ENCODE results near the gene FBXO33. TPM values are rescaled to one million over a fixed set of nuclear protein-coding genes. Genes with fewer than 3 reads are reported as not detected.

The FBXO33 gene
- total RNA-seq, 1 experiment from 2014 or later: 13.1 TPM

DNA sequence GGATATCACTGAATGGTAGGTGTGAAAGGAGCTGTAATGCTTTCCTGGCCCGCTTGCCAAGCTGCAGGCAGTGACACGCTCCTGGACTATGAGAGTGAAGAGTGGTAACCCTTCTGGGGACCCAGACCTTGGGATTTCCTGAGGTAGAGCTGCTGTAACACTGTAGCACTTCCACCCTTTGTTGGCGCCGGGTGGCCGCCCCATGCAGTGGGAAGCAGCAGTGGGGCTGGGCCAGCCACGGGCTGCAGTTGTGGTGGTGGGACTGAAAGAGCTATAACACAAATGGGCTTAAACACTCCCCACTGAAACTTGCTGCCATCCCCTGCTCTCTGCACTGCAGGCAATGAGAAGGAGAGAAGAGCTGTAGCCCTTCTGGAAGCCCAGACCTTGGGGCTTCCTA is 9.6 kb upstream of the FBXO33 start:
- DNase-seq: no peak
- H3K27me3 ChIP-seq (ENCODE audit: control insufficient read depth, insufficient read depth, low read length): no peaks in the 10 kb centered on the region
- no peak overlapping the region for H3K4me3 ChIP-seq (ENCODE audit: insufficient read depth, low read depth, low read length)
- no peaks in the 10 kb centered on the region for H3K36me3 ChIP-seq (replicated peaks; ENCODE audit: control insufficient read depth, insufficient read depth, low read length)

DNA sequence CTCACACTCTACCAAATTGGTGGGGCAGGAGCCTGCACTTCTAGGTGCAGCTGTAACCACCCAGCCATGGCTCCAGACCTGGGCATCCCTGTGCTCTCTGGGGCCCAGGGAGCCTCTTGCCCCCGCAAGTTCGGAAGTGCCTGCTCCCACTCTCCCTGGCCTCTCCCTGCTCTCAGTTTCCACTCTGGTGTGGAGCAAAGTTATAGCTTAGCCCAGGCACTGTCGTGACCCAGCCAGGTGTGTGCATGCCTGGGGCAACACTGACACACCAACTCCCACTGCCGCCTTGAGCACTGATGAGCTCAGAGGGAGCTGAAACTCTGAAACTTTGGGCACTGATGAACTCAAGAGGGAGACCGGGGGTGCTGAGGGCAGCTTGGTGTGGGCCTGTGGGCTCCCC is 8.7 kb upstream of the FBXO33 start:
- Histone ChIP-seq H3K36me3 (replicated peaks; ENCODE audit: control insufficient read depth, insufficient read depth, low read length) (no peaks in the 10 kb centered on the region), H3K4me3 (ENCODE audit: insufficient read depth, low read depth, low read length) (no peak overlapping the region), H3K27me3 (ENCODE audit: control insufficient read depth, insufficient read depth, low read length) (no peaks in the 10 kb centered on the region)
- no peak for DNase-seq

DNA sequence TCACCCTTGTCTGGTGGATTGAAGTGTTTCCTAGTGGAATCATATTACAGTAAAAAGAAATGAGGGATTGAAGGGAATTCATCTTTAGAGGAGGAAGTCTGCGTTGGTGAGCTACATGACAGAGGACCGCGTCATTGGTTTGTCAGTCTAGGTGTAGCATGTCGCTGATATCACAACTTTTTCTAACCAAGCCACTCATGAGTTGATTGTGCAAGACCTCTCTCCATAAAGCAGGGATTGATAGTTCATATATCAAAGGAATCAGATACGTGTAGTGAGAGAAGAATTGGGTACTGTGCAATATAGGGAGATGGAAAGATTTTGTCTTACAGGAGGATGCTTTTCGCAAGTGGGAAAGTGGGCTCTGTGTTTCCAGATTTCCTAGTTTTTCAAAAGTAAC is 3.0 kb upstream of the FBXO33 start:
- DNase-seq: no peak
- Histone ChIP-seq H3K36me3 (replicated peaks; ENCODE audit: control insufficient read depth, insufficient read depth, low read length) (no peaks in the 10 kb centered on the region), H3K4me3 (ENCODE audit: insufficient read depth, low read depth, low read length) (no peak overlapping the region), H3K27me3 (ENCODE audit: control insufficient read depth, insufficient read depth, low read length) (no peaks in the 10 kb centered on the region)

DNA sequence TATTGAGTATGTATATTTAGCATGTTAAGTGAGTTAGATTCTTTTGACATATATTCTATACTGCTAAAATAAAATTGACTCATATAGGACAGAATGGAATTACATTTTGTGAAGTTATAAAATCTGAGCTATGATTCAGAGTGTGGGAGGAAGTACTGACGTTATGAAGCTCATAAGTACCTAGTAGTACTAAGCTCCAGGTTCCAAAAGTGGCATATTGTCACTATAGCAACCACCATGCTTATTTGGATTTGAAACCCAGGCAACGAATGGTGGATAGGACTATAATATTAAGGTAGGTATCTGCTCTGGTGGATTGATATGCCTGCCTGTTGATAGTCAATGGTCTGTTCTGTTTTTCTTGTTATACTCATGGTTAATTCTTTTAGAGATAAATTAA is 2.2 kb upstream of the FBXO33 start:
- DNase-seq: no peak
- Histone ChIP-seq H3K27me3 (ENCODE audit: control insufficient read depth, insufficient read depth, low read length) (no peaks in the 10 kb centered on the region), H3K4me3 (ENCODE audit: insufficient read depth, low read depth, low read length) (no peak overlapping the region), H3K36me3 (replicated peaks; ENCODE audit: control insufficient read depth, insufficient read depth, low read length) (no peaks in the 10 kb centered on the region)

DNA sequence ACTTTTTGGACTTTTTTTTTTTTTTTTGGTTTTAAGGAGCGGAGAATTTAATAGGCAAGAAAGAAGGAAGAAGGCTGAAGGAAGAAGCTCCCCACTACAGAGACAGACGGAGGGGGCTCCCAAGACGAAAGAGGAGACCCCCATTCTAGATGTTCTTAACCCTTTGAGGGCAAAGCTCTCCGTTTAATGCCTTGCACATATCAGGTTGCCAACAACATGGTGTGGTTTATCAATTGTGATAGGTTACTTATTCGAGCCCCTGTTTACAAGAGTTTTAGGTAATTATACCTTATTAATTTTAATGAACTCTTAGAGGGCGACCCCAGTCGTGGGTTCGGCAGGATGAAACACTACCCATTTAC is 1.2 kb upstream of the FBXO33 start:
- Histone ChIP-seq H3K4me3 (ENCODE audit: insufficient read depth, low read depth, low read length) (peak overlapping the region; percentile 78), H3K27me3 (ENCODE audit: control insufficient read depth, insufficient read depth, low read length) (no peaks in the 10 kb centered on the region), H3K36me3 (replicated peaks; ENCODE audit: control insufficient read depth, insufficient read depth, low read length) (no peaks in the 10 kb centered on the region)
- no peak for DNase-seq

DNA sequence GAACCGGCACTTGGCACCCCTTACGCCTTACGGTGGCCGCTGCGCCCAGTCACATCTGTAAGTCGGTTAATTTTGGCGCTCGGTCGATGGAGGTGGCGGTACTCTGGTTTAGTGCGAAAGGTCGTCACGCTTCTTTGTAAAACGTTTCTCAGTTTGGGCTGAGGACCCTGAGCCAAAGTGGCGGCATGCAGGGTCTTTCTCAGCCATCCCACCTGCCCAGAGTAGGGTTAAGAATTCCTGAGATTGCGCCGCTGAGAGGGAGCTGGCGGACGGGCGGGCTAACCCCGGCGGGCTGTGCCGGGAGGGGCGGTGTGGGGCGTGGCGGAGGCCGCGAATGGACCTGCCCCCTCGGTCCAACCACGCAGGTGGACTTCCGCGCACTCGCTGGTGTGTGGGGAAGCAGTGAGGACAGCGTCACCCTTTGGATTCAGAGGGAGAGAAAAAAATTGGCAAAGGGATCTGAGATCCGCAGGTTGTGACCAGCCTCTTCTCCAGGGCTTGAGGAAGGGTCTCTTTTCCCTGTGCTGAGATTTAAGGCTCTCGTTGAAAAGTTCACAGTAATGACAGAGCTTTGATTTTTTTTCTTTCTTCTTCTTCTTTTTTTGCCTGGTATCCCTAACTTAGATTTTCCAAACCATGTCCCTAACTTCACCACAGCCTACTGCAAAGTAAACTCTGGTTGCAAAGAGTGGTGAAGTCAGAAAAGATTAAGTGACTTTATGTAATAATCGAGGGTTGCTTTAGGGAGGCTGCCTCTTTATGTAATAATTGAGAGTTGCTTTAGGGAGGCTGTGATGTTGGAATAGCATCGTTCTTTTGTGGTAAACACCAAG is 602 bp upstream of the FBXO33 start:
- Histone ChIP-seq H3K36me3 (replicated peaks; ENCODE audit: control insufficient read depth, insufficient read depth, low read length) (no peaks in the 10 kb centered on the region), H3K27me3 (ENCODE audit: control insufficient read depth, insufficient read depth, low read length) (no peaks in the 10 kb centered on the region), H3K4me3 (ENCODE audit: insufficient read depth, low read depth, low read length) (peak overlapping the region; percentile 78)
- DNase-seq: peak; percentile 87

DNA sequence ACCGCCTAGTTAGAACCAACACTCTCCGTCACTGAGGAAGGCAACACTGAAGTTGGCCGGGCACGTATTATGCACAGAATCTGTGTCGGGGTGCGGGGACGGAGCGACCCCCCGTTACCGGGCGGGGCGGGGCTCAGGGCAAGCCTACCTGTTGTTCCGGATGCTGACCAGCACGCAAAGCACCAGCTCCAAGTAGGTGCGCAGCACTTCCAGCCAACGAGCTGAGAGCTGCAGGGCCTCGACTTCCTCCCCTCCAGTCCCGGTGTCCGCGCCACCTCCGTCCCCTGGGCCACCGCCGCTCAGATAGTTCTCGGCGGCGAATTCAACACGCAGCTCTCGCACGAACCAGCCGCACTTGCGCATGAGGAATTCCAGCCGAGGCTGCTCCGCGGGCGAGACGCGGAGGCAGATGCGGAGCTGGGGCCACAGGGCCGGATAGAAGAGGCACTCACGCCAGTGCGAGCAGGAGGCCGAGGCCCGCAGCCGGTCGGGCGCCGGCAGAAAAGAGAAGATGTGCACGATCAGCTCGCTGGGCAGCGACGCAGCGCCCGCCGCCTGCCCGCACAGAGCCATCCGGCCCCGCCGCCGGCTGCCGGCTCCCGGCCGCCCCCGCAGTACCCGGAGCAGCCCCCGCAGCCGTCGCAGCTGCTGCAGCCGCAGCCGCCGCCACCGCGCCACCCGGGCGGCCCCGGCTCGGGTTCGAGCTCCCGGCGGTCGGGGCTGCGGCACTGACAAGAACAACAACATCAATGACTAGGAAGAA is 636 bp downstream of the FBXO33 start:
- DNase-seq: peak; percentile 71
- H3K4me3 ChIP-seq (ENCODE audit: insufficient read depth, low read depth, low read length): peak overlapping the region; percentile 78
- no peaks in the 10 kb centered on the region for H3K27me3 ChIP-seq (ENCODE audit: control insufficient read depth, insufficient read depth, low read length)
- no peaks in the 10 kb centered on the region for H3K36me3 ChIP-seq (replicated peaks; ENCODE audit: control insufficient read depth, insufficient read depth, low read length)

DNA sequence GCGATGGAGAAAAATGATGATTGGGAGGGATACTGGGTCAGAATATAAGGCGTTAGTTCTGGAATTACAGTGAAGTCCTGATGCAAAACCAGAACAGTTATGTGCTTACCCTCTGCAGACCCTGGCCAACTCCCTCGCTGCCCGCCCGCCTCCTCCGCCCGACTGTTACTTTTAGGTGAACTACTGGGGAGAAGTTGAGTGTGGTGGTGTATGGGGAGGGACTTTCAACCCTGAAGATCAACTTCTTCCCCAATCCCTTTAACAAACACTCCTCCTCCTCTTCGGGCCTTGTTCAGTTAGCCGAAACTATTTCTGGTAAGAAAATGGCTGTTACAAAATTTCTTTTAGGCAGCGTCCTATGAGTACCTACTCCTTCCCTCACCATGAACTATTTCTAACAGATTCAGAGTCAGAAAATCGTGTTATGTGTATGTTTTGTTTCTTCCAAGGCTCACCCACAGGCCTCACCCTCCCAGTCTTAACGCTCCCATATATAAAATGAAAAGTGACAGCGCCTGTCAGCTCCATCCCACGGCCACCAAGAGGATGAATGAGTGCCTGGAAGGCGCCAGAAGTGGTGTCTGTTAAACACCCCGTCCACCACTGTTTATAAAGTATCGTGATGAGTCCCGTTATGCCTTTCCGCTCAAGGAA is 1.3 kb downstream of the FBXO33 start:
- no peaks in the 10 kb centered on the region for H3K36me3 ChIP-seq (replicated peaks; ENCODE audit: control insufficient read depth, insufficient read depth, low read length)
- no peak for DNase-seq
- peak overlapping the region; percentile 78 for H3K4me3 ChIP-seq (ENCODE audit: insufficient read depth, low read depth, low read length)
- no peaks in the 10 kb centered on the region for H3K27me3 ChIP-seq (ENCODE audit: control insufficient read depth, insufficient read depth, low read length)

DNA sequence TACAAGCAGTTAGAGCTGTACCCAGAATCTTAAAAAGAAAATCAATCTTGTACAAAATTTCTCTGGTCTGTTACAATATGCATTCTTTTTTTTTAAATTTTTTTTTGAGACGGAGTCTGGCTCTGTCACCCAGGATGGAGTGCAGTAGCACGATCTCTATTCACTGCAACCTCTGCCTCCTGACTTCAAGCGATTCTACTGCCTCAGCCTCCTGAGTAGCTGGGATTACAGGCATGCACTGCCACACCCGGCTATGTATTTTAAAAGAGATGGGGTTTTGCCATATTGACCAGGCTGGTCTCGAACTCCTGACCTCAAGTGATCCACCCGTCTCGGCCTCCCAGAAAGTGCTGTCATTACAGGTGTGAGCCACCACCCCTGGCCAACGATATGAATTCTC is 4.1 kb downstream of the FBXO33 start:
- no peak for DNase-seq
- H3K36me3 ChIP-seq (replicated peaks; ENCODE audit: control insufficient read depth, insufficient read depth, low read length): no peaks in the 10 kb centered on the region
- no peak overlapping the region for H3K4me3 ChIP-seq (ENCODE audit: insufficient read depth, low read depth, low read length)
- no peaks in the 10 kb centered on the region for H3K27me3 ChIP-seq (ENCODE audit: control insufficient read depth, insufficient read depth, low read length)

DNA sequence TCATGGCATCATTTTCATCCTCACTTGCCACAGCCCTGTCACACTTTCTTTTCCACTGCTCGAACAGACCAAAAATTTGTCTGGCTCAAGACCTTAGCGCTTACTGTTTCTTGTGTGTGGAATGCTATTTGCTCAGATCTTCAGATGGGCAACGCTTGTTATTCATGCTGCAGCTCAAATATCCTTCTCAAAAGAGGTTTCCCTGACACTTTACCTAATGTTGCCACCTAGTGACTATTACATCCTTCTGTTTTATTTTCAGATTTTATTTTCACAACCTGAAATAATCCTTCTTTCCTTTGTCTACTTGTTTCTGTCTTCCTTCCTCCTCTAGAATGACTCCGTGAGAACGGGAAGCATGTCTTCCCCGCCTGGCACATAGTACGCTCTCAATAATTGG is 5.6 kb downstream of the FBXO33 start:
- no peak for DNase-seq
- Histone ChIP-seq H3K36me3 (replicated peaks; ENCODE audit: control insufficient read depth, insufficient read depth, low read length) (no peaks in the 10 kb centered on the region), H3K27me3 (ENCODE audit: control insufficient read depth, insufficient read depth, low read length) (no peaks in the 10 kb centered on the region), H3K4me3 (ENCODE audit: insufficient read depth, low read depth, low read length) (no peak overlapping the region)

DNA sequence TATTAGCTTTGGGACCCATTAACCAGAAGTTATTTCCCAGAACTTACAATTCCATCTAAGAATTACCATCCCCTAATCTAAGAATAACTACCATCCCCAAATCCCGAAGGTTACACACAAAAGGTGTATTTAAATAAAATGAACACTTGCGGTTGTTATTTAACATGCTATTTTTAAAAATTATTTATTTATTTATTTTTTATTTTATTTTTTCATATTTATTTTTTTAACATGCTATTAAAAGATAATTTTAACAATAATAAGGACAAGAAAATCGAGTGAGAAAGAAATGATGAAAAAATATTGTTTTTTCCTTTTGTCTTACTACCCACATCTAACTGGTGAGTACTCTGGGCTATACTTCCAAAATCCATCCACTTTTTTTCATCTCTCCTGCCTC is 6.3 kb downstream of the FBXO33 start:
- Histone ChIP-seq H3K27me3 (ENCODE audit: control insufficient read depth, insufficient read depth, low read length) (no peaks in the 10 kb centered on the region), H3K36me3 (replicated peaks; ENCODE audit: control insufficient read depth, insufficient read depth, low read length) (no peaks in the 10 kb centered on the region), H3K4me3 (ENCODE audit: insufficient read depth, low read depth, low read length) (no peak overlapping the region)
- DNase-seq: no peak

DNA sequence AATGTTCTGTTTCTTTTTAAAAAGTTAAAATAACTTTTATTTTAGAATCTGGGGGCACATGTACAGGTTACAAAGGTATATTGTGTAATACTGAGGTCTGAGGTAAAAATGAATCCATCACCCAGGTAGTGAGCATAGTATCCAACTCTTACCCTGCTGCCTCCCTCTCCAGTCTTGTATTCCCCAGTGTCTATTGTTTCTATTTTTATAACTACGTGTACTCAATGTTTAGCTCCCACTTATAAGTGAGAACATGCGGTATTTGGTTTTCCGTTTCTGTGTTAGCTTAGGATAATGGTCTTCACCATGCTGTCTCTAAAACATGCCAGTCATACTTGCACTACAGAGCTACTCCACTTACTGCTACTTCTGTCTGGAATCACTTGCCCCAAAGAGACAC is 8.4 kb downstream of the FBXO33 start:
- no peak for DNase-seq
- no peaks in the 10 kb centered on the region for H3K36me3 ChIP-seq (replicated peaks; ENCODE audit: control insufficient read depth, insufficient read depth, low read length)
- H3K4me3 ChIP-seq (ENCODE audit: insufficient read depth, low read depth, low read length): no peak overlapping the region
- H3K27me3 ChIP-seq (ENCODE audit: control insufficient read depth, insufficient read depth, low read length): no peaks in the 10 kb centered on the region

DNA sequence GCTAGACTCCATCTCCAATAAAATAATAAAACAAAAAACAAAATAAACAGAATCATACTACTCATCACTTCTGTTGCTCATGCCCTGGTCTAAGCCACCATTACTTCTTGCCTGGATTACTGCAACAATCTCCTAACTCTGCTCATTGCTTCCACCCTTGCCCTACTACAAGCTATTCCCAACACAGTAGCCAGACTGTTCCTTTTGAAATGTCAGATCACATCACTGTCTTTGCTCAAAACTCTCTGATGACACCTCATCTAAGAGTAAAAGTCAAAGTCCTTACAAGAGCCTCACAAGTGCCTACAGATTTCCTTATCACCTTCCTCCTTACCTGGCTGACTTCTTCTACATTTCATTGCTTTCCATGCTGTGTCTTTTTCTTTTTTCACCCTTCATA is 10.0 kb downstream of the FBXO33 start:
- H3K27me3 ChIP-seq (ENCODE audit: control insufficient read depth, insufficient read depth, low read length): no peaks in the 10 kb centered on the region
- no peak for DNase-seq
- H3K36me3 ChIP-seq (replicated peaks; ENCODE audit: control insufficient read depth, insufficient read depth, low read length): no peaks in the 10 kb centered on the region
- no peak overlapping the region for H3K4me3 ChIP-seq (ENCODE audit: insufficient read depth, low read depth, low read length)

DNA sequence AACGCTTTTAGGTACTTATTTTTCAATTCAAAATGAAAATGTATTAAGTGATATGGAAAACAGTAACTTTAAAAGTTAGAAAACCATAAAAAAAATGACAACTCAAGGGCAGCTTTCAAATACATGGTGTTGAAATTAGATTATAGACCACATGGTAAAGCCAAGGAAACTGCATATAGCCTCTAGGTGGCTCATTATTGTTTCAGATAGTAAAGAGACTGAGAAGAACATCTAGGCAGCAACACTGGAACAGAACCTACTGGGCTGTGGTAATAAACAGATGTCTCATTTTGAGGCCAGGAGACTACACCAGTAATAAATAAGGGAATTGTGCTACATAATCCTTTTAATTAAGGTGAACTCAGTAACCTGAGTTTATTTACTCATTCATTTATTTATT is 13.0 kb downstream of the FBXO33 start:
- no peak overlapping the region for H3K4me3 ChIP-seq (ENCODE audit: insufficient read depth, low read depth, low read length)
- no peaks in the 10 kb centered on the region for H3K36me3 ChIP-seq (replicated peaks; ENCODE audit: control insufficient read depth, insufficient read depth, low read length)
- no peak for DNase-seq
- H3K27me3 ChIP-seq (ENCODE audit: control insufficient read depth, insufficient read depth, low read length): no peaks in the 10 kb centered on the region

DNA sequence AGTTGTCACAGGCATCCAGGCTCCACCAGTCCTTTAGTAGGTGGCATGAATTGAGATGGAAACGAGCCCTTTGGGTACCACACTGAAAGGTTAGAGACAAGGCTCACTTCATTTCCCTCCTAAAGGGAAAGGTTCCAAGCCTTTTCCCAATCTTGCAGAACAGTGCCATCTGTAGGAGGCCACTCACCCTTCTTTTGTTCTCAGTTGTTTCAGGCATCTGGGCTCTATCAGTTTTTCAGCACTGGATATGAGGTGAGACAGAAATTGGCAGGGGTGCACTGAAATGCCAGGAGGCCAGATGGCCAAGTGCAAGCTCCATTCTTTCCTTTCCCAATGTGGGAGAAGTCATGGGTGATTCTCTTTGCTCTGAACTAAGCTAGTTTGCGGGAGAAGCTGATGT is 15.2 kb downstream of the FBXO33 start:
- DNase-seq: peak; percentile 26
- no peak overlapping the region for H3K4me3 ChIP-seq (ENCODE audit: insufficient read depth, low read depth, low read length)
- H3K27me3 ChIP-seq (ENCODE audit: control insufficient read depth, insufficient read depth, low read length): no peaks in the 10 kb centered on the region
- no peaks in the 10 kb centered on the region for H3K36me3 ChIP-seq (replicated peaks; ENCODE audit: control insufficient read depth, insufficient read depth, low read length)
